HUES64 (cell line): ENCODE data around the gene NR2E1. TPM values are rescaled to one million over a fixed set of nuclear protein-coding genes. Genes with fewer than 3 reads are reported as not detected.
A peak's percentile ranks its signal among the peaks of the same experiment; 100 is the strongest.

Experiments
- H3K27ac ChIP-seq: 2 replicates; pipeline ENCODE4 v1.7.0; 2013; ENCODE audit warnings: low read depth, low read length, inconsistent platforms
- H3K27me3 ChIP-seq: 2 replicates; pipeline ENCODE4 v1.6.1; 2013; ENCODE audit warnings: mild to moderate bottlenecking, low read length; ENCODE audit not compliant: insufficient read depth
- H3K36me3 ChIP-seq: 2 replicates; pipeline ENCODE4 v1.6.1; 2013; ENCODE audit warnings: mild to moderate bottlenecking, low read length; ENCODE audit not compliant: insufficient read depth
- H3K4me1 ChIP-seq: 2 replicates; pipeline ENCODE4 v1.6.1; 2013; ENCODE audit warnings: mild to moderate bottlenecking, low read length, moderate library complexity; ENCODE audit not compliant: insufficient read depth
- H3K4me3 ChIP-seq: 2 replicates; pipeline ENCODE4 v1.5.1; 2013; ENCODE audit warnings: mild to moderate bottlenecking, low read length, moderate library complexity
- H3K9ac ChIP-seq: 2 replicates; pipeline ENCODE4 v1.6.1; 2013; ENCODE audit warnings: mild to moderate bottlenecking, low read depth, low read length
- H3K9me3 ChIP-seq: 2 replicates; pipeline ENCODE4 v1.6.1; 2013; ENCODE audit warnings: low read depth, low read length; ENCODE audit not compliant: insufficient read depth
- WGBS: fragments of 150-250, 120-280 bp; methylation state at CpG from one replicate; pipeline ENCODE4 v1.1.7; 2013; ENCODE audit warnings: missing lambda C conversion rate; 5-methylcytosine and 5-hydroxymethylcytosine counted together
- polyA plus RNA-seq, 2 experiments: library from polyadenylated mRNA; stranded (reverse); fragments of 50-300 nt; gene quantifications; one replicate each; pipeline ENCODE4 v1.2.3, GENCODE V29; 2013

NR2E1 gene
- polyA plus RNA-seq (2013, experiment 1 of 2), result not detected
- not detected for polyA plus RNA-seq (2013, experiment 2 of 2)

DNA sequence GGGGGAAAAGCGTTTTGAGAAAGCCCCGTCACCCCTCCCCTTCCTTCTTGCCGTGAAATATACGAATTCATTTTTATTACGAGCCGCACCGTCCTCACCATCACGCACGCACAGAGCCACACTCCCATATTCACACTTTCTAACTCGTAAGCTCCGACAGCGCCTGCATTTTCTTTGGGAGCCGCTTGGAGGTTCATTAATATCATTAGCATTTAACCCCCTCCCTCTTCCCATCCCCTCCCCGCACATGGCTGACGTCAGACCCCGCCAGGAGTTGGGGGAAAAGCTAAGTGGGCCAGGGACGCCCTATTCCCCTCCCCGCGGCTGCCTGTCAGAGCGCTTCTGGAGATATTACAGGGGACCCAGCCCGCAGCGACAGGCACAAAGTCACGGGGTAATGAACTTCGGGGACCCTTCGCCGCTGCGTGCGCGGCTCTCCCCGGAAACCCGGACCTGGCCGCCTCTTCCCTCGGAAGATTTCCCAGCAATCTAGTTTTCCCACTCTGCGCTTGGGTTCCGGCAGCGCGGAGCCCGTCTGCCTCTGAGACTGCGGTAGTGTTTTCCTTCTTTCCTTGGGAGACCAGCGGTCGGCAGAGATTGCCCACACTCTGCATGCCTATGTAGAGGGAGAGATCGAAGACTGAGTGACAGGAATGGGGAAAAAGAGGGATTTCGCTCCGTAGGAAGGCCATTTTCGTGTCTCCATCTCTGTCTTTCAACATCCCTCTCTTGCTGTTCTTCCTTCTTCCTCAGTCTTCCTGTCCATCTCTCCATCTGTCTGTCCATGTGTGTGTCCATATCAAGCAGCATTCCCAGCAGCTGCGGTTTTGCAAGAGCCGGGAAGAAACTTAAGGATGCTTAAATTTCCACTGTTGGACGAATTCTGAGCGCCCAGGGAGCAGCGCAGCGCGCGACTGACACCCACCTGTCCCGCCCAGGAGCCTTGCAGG lies at the start of gene NR2E1:
NR2E1 (plus strand) TSS at position 309 of the 950 bp plus-strand sequence. CDS start 744 bp downstream, outside the sequence.
- no peak within 1 kb of the TSS for H3K27ac ChIP-seq
- H3K27me3 ChIP-seq, result peaks cover 100% of the 10 kb centered on the region
- 1% methylated on average over 54 of the region's 54 CpGs for WGBS
- H3K9ac ChIP-seq, result no peak within 1 kb of the TSS
- H3K4me1 ChIP-seq, result peaks cover 39% of the 10 kb centered on the region
- no peaks in the 10 kb centered on the region for H3K36me3 ChIP-seq
- H3K9me3 ChIP-seq, result no peaks in the 10 kb centered on the region
- H3K4me3 ChIP-seq, result peak within 1 kb of the TSS; percentile 43

DNA sequence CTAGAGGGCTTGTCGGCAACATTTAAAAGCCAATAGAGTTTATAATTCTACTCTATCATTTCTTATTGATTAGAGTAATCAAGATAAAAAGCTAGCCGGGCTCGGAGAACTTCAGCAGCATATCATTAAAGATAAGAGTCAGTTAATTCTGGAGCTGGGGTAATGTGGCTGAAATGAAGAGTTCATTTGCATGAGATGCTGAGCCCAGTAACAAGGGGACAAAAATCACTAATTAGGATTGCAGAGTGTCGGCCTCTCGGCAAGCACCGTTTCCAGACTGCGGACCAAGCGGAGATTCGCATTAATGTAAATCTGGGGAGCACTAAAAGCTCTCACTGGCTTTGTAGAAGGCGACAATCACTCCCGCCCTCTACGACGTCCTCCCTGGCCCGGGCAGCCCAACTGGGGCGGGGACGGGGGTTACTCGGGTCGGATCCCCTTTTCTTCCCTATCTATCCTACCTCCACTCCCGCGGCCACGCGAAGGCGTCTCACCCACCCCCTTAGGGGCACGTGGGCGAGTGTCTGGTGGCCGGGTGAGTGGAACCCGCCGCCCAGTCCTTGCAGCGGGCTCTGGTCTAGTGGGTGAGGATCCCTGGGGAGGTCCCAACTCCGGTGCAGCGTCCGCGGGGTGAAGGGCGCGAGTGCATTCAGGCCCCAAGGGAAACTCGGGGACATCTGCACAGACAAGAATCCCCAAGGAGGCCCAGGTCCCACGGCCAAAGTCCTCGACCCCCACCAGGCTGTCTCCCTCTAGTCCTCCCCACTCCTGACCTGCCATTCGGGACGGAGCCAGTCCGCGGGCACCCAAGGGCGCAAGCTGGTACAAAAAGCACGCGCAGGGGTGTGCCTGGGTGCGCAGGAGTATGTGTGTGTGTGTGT lies 49.0 kb upstream of the NR2E1 start:
- no peak overlapping the region for H3K27ac ChIP-seq
- H3K9me3 ChIP-seq, result no peaks in the 10 kb centered on the region
- H3K4me1 ChIP-seq, result peaks cover 15% of the 10 kb centered on the region; the same call in 1 of the 2 replicates
- no peaks in the 10 kb centered on the region for H3K36me3 ChIP-seq
- no peak overlapping the region; the same call in 1 of the 2 replicates for H3K4me3 ChIP-seq
- WGBS, result 4% methylated on average over 45 of the region's 46 CpGs
- H3K9ac ChIP-seq, result no peak overlapping the region
- peaks cover 99% of the 10 kb centered on the region for H3K27me3 ChIP-seq

DNA sequence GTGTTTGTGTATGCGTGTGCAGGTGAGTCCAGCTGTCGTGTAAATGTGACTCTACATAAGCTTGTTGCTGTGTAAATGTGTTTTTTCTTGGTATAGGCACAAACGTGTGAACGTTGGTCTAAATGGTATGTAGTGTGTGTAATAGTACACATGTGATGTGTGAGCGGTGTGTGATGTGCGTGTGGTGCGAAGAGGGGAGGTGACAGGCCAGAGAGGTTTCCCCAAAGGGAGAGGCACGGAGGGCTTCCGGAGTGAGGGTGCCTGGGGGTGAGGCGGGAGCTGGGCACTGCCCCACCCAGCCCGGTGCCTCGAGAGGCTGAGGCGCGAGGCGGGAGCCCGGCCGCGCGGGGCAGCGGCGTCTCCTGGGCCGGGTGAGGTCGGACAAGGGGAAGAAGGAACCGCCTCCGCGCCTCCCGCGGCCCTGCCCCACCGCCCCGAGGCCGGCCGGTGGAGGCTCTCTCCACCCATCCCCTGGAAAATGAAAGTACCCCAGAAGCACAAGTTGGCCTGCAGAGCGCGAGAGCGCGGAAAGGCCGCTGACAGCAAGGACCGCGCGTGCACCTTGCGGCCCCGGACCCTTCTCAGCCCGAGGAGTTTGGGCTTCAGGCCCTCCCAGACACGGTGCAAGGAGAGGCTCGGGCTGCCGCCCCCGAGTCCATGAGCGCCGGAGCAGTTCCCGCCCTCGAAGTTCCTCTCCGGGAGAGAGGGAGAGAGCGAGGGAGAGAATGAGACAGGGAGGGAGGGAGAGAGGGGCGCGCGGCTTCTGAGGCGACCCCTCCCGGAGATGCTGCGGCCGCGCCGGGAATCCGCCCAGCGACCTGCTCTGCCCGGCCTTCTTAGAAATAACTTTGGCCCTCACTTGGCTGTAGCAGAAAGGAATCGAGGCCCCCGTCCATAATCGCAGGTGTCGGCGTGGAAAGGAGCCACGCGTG lies 48.1 kb upstream of the NR2E1 start:
- Histone ChIP-seq H3K9ac (no peak overlapping the region), H3K36me3 (no peaks in the 10 kb centered on the region), H3K27ac (no peak overlapping the region), H3K27me3 (peaks cover 99% of the 10 kb centered on the region), H3K4me3 (peak overlapping the region; percentile 43), H3K4me1 (peaks cover 15% of the 10 kb centered on the region; the same call in 1 of the 2 replicates), H3K9me3 (no peaks in the 10 kb centered on the region)
- WGBS, result under 1% methylated on average over 72 of the region's 72 CpGs

DNA sequence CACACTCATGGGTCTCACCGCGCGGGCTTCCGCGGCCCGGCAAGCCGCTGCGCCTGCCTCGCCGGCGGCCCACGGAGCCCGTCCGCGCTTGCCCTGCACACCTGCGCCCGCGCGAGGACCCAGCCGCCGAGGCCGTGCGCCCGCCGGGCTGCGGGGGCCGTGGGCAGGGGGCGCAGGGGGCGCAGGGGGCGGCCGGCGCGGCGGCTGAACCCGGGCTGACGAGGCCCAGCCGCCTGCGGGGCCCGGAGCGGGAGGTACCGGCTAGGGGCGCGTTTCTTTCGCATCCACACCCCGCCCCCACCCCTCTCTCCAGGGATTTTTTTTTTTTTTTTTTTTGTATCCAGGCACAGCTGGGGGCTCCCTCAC lies 47.5 kb upstream of the NR2E1 start:
- no peaks in the 10 kb centered on the region for H3K36me3 ChIP-seq
- peaks cover 16% of the 10 kb centered on the region for H3K4me1 ChIP-seq
- H3K9ac ChIP-seq, result no peak overlapping the region
- H3K9me3 ChIP-seq, result no peaks in the 10 kb centered on the region
- no peak overlapping the region for H3K27ac ChIP-seq
- peaks cover 99% of the 10 kb centered on the region for H3K27me3 ChIP-seq
- 1% methylated on average over 45 of the region's 45 CpGs for WGBS
- H3K4me3 ChIP-seq, result peak overlapping the region; percentile 43; the same call in 1 of the 2 replicates

DNA sequence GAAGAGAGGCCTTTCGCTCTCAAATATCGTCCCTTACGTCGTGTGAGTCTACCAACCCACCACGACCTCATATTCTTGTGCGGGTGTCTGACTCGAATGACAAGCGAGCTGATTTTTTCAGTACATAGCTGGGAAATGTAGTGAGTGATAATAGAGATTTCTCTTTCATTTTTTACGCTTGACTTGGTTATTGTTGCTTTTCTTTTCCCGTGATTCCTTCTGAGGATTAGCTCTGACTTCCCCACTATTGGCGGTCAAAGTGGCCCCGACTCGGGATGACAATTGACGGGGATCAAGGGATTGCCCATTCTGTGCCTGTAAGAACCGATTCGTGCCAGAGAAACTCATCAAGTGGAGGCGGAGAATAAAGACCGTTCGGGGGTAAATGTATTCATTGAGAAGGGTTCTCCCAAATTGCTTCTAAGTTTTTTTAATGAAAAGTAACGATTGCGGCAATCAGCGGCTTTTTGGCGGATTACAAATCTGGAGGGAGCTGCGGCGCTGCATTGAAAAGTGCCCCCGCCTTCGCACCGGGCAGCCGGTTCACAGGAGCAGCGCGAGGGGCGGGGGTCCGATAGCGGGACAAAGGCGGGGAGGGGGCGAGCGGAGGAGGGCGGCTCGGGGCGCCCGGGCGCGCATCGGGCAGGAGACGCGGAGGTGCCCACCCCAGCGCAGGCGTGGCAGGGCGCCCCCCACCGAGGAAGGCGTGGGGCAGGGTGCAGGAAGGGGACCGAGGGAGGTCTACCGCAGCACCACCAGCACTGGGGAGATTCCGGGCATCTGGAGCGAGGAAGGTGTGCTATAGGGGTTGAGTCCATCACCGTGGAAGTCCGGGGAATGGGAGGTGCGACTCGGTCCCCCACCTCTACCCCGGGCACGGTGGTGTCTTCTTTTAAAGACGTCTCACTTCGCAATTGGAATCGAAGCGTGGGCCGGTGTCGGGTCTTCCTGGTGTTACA lies 46.7 kb upstream of the NR2E1 start:
- H3K36me3 ChIP-seq, result no peaks in the 10 kb centered on the region
- H3K27ac ChIP-seq, result no peak overlapping the region
- peaks cover 24% of the 10 kb centered on the region for H3K4me1 ChIP-seq
- H3K9me3 ChIP-seq, result no peaks in the 10 kb centered on the region
- peak overlapping the region; percentile 35 for H3K4me3 ChIP-seq
- H3K9ac ChIP-seq, result no peak overlapping the region
- WGBS, result under 1% methylated on average over 67 of the region's 67 CpGs
- H3K27me3 ChIP-seq, result peaks cover 99% of the 10 kb centered on the region

- Histone ChIP-seq H3K27me3 (peaks cover 99% of the 10 kb centered on the region), H3K4me1 (peaks cover 30% of the 10 kb centered on the region), H3K36me3 (no peaks in the 10 kb centered on the region), H3K9ac (no peak overlapping the region), H3K4me3 (peak overlapping the region; percentile 35), H3K27ac (no peak overlapping the region), H3K9me3 (no peaks in the 10 kb centered on the region)
- 2% methylated on average over 24 of the region's 24 CpGs for WGBS
Measured at GRCh38 chr6:108119769-108120141, 46.1 kb upstream of the NR2E1 start.

DNA sequence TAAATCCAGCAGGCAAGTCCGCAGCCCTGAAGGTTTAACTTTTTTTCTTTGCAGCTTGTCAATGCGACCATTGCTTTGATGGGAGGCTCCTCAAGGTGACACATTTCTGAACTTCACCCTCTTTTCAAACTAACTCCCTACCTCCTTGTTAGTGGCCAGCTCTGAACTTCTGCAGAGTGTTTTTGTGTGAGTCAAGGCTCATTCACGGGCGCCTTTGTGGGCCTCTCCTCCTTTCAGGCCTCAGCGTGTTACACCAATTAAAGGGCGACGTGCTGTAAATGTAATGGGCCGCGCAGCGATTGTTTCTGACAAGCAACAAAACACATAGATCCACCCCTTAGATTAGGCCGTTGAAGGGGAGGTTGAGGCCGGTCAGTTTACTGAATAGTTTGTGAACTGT lies 45.5 kb upstream of the NR2E1 start:
- Histone ChIP-seq H3K27me3 (peaks cover 99% of the 10 kb centered on the region), H3K36me3 (no peaks in the 10 kb centered on the region), H3K4me3 (no peak overlapping the region), H3K4me1 (peaks cover 29% of the 10 kb centered on the region), H3K27ac (no peak overlapping the region), H3K9me3 (no peaks in the 10 kb centered on the region), H3K9ac (no peak overlapping the region)
- under 1% methylated on average over 9 of the region's 12 CpGs for whole genome bisulfite sequencing

- H3K4me3 ChIP-seq, result no peak overlapping the region
- H3K9me3 ChIP-seq, result no peaks in the 10 kb centered on the region
- H3K4me1 ChIP-seq, result peaks cover 26% of the 10 kb centered on the region
- H3K36me3 ChIP-seq, result no peaks in the 10 kb centered on the region
- H3K27me3 ChIP-seq, result peaks cover 99% of the 10 kb centered on the region
- H3K27ac ChIP-seq, result no peak overlapping the region
- no peak overlapping the region for H3K9ac ChIP-seq
- WGBS, result 58% methylated on average over 10 of the region's 10 CpGs
Measured at GRCh38 chr6:108121612-108122011, 44.2 kb upstream of the NR2E1 start.

DNA sequence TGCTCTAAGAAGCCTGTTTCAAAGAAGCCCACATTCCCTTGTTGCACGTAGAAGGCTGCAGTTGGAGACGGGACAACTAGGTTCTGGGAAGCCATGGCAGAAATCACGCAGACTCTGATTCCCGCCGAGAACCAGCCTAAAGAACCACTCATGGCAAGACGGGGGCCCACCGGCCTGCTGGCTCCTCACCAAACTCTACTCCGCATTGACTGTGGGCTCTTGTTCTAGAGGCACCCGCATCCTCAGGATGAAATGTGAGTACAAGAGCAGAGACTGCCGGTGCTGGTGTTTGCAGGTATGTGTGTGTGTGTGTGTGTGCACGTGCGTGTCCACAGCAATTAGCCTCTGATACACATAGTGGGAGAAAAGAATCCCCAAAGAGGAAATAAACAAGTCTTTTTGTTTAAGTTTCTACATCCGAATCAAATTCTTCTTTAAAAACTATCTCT lies 42.3 kb upstream of the NR2E1 start:
- Histone ChIP-seq H3K36me3 (no peaks in the 10 kb centered on the region), H3K4me1 (peaks cover 26% of the 10 kb centered on the region), H3K27ac (no peak overlapping the region), H3K27me3 (peaks cover 100% of the 10 kb centered on the region), H3K9ac (no peak overlapping the region), H3K9me3 (no peaks in the 10 kb centered on the region), H3K4me3 (no peak overlapping the region)
- WGBS, result 40% methylated on average over 12 of the region's 13 CpGs
